BE2C (cell line): ENCODE data around the gene SMIM35.

ENCODE experiments used
- DNase-seq: peaks from one replicate; pipeline ENCODE4 v3.0.0-alpha.2; 2020
- H3K27me3 ChIP-seq: fragments of 250-450 bp; sonication (Bioruptor Pico); 2 replicates; pipeline ENCODE4 v1.5.1; 2020; ENCODE audit warnings: mild to moderate bottlenecking
- H3K36me3 ChIP-seq: fragments of 250-450 bp; sonication (Bioruptor Pico); 2 replicates; pipeline ENCODE4 v1.5.1; 2020; ENCODE audit warnings: mild to moderate bottlenecking
- H3K4me1 ChIP-seq: fragments of 250-450 bp; sonication (Bioruptor Pico); 2 replicates; pipeline ENCODE4 v1.5.1; 2020
- H3K4me3 ChIP-seq: 2 replicates; pipeline ENCODE4 v1.5.1; 2011; ENCODE audit warnings: low read depth, low read length
- H3K9me3 ChIP-seq: fragments of 250-450 bp; sonication (Bioruptor Pico); 2 replicates; pipeline ENCODE4 v1.5.1; 2020
- TF ChIP-seq, protein P1 (sequence below): IDR thresholded peaks from 2 replicates; pipeline ENCODE4 v1.5.1; 2012; ENCODE audit warnings: mild to moderate bottlenecking, low read depth, low read length

SMIM35 gene

GRCh38 chr11:118052581-118053206, 34.1 kb downstream of the SMIM35 start:
- Histone ChIP-seq H3K4me3 (no peak overlapping the region), H3K9me3 (no peaks in the 10 kb centered on the region), H3K4me1 (no peaks in the 10 kb centered on the region), H3K36me3 (no peaks in the 10 kb centered on the region), H3K27me3 (peaks cover 2% of the 10 kb centered on the region; the same call in 1 of the 2 replicates)
- TF ChIP-seq, protein P1, sequence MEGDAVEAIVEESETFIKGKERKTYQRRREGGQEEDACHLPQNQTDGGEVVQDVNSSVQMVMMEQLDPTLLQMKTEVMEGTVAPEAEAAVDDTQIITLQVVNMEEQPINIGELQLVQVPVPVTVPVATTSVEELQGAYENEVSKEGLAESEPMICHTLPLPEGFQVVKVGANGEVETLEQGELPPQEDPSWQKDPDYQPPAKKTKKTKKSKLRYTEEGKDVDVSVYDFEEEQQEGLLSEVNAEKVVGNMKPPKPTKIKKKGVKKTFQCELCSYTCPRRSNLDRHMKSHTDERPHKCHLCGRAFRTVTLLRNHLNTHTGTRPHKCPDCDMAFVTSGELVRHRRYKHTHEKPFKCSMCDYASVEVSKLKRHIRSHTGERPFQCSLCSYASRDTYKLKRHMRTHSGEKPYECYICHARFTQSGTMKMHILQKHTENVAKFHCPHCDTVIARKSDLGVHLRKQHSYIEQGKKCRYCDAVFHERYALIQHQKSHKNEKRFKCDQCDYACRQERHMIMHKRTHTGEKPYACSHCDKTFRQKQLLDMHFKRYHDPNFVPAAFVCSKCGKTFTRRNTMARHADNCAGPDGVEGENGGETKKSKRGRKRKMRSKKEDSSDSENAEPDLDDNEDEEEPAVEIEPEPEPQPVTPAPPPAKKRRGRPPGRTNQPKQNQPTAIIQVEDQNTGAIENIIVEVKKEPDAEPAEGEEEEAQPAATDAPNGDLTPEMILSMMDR: no peak
- DNase-seq: no peak

GRCh38 chr11:118051611-118052461, 34.9 kb downstream of the SMIM35 start:
- H3K4me1 ChIP-seq: no peaks in the 10 kb centered on the region

GRCh38 chr11:118051136-118051610, 35.6 kb downstream of the SMIM35 start:
- TF ChIP-seq, protein P1: no peak

More at GRCh38 chr11:118051611-118052461, 34.9 kb downstream of the SMIM35 start:
- Histone ChIP-seq H3K4me3 (no peak overlapping the region), H3K36me3 (no peaks in the 10 kb centered on the region), H3K9me3 (no peaks in the 10 kb centered on the region), H3K27me3 (peaks cover 2% of the 10 kb centered on the region; the same call in 1 of the 2 replicates)
- TF ChIP-seq, protein P1: no peak
- DNase-seq: no peak

GRCh38 chr11:118050208-118050891, 36.4 kb downstream of the SMIM35 start:
- TF ChIP-seq, protein P1: no peak
- no peaks in the 10 kb centered on the region for H3K9me3 ChIP-seq
- no peak for DNase-seq
- H3K36me3 ChIP-seq: no peaks in the 10 kb centered on the region
- peaks cover 13% of the 10 kb centered on the region; the same call in 1 of the 2 replicates for H3K27me3 ChIP-seq
- no peak overlapping the region for H3K4me3 ChIP-seq
- H3K4me1 ChIP-seq: no peaks in the 10 kb centered on the region

More at GRCh38 chr11:118051136-118051610, 35.6 kb downstream of the SMIM35 start:
- Histone ChIP-seq H3K36me3 (no peaks in the 10 kb centered on the region), H3K4me3 (no peak overlapping the region), H3K27me3 (peaks cover 6% of the 10 kb centered on the region; the same call in 1 of the 2 replicates), H3K4me1 (no peaks in the 10 kb centered on the region), H3K9me3 (no peaks in the 10 kb centered on the region)
- no peak for DNase-seq

DNA sequence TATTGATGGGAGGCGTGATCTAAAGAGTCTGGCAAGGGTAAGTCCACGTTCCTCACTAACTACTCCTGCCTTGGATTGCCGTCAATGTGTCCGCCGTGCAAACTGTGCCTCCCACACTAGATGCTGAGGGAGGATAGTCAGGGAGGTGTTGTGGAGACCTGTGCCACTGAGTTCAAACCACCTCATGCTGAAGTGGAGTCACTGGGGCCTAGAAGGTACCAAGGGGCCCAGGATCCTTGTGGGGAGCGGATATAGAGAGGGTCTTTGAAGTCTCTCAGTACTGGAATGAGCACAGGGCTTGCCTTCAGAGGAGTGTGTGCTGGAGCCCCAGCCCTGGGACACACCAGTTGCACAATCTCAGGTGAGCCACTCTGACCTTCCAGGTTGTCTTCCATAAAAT, 37.0 kb downstream of the SMIM35 start:
- TF ChIP-seq, protein P1: no peak
- DNase-seq: no peak
- peaks cover 16% of the 10 kb centered on the region for H3K27me3 ChIP-seq
- H3K4me1 ChIP-seq: no peaks in the 10 kb centered on the region
- no peaks in the 10 kb centered on the region for H3K36me3 ChIP-seq
- no peak overlapping the region for H3K4me3 ChIP-seq
- no peaks in the 10 kb centered on the region for H3K9me3 ChIP-seq
